Lung microvascular endothelial cell (primary cell): ENCODE results near the gene WNT5B. TPM values are rescaled to one million over a fixed set of nuclear protein-coding genes. Genes with fewer than 3 reads are reported as not detected.

Source experiments
- DNase-seq, 2 donors: peaks; one replicate each; pipeline versions ENCODE4 v3.0.0 to v3.0.0-alpha.2; 2010; ENCODE audit warnings: low read depth in 2 of 2
- total RNA-seq: library from RNA; depleted of rRNA; stranded (reverse); fragments of >200 nt; gene quantifications from 2 replicates; pipeline ENCODE4 v1.2.1, GENCODE V29; 2014

WNT5B gene
- total RNA-seq, 1 donor from 2014 or later: 0.20 TPM

DNA sequence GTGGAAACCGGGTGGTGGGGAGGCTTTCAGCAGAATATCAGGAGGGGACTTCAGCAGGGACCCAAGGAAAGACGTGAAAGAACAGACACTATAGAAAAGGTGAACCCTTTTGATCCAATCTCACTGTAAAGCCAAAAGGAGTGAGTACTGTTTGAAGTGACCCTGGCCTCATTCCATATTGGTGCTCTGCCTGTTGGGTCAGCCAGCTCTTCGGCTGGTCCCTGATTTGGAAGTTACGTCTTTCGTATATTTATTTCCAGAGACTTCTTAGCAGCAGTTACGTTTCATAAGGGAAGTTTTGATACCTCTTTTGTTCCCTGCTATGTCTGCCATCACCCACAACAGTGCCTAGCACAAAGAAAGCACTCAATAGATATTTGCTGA lies 21.9 kb downstream of the WNT5B start:
- DNase-seq: no peak

- DNase-seq: no peak
These were observed 22.9 kb downstream of the WNT5B start for GRCh38 chr12:1651946-1652345.

DNA sequence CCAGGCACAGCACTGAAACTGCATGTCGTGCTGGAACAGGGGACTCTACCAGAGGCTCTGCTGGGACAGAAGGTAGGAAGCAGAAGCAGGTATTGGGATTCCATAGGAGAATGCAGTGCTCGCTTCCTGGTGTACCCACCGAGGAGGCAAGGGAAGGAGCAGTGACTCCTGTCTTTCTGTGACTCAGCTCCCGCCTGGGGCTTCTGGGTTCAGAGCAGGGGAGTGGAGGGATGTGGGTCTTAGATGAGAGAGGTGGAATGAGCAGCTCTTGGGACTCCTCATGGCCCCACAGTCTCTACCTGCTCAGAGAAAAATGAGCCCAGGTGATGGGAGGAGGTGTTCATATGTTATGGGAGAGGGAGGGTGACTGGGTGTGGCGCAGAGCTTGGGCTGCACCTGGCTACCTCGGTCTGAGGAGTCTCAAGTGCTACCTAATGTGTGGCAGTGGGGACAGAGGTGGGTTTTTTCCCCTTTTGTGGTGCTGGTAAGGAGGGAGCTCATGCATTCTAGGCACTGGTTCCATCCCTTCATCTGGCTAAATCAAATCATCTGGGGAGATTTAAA lies 26.3 kb downstream of the WNT5B start:
- no peak for DNase-seq

GRCh38 chr12:1656902-1657301 lies 27.9 kb downstream of the WNT5B start:
- DNase-seq: no peak

GRCh38 chr12:1657688-1658087 lies 28.7 kb downstream of the WNT5B start:
- DNase-seq: no peak

- peak in 1 of 2 donors; percentile 43 for DNase-seq
These were observed 31.5 kb downstream of the WNT5B start for GRCh38 chr12:1660304-1661187.

- DNase-seq: peak; percentile 92 to 93
These were observed 32.7 kb downstream of the WNT5B start for GRCh38 chr12:1661553-1662335.

- peak in 1 of 2 donors; percentile 52 for DNase-seq
These were observed 33.9 kb downstream of the WNT5B start for GRCh38 chr12:1662761-1663439.

- DNase-seq: no peak
These were observed 34.6 kb downstream of the WNT5B start for GRCh38 chr12:1663440-1664132.

- DNase-seq: no peak
These were observed 36.3 kb downstream of the WNT5B start for GRCh38 chr12:1665366-1665765.

DNA sequence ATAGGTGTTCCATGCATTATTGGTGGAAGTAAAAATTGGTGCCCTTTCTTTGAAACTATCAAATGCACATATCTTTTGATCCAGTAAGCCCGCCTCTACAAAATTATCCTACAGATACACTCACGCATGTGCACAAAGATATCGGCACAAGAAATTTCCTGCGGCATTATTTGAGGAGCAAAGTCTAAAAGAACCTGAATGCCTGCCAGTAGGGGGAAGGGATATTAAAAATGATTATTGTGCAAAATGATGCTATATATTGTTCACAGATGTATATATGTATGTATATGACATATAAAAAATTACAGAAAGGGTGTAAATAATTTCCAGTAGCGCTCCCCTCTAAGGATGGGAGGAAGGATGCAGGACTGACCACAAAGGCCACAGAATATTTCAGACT lies 37.2 kb downstream of the WNT5B start:
- no peak for DNase-seq

DNA sequence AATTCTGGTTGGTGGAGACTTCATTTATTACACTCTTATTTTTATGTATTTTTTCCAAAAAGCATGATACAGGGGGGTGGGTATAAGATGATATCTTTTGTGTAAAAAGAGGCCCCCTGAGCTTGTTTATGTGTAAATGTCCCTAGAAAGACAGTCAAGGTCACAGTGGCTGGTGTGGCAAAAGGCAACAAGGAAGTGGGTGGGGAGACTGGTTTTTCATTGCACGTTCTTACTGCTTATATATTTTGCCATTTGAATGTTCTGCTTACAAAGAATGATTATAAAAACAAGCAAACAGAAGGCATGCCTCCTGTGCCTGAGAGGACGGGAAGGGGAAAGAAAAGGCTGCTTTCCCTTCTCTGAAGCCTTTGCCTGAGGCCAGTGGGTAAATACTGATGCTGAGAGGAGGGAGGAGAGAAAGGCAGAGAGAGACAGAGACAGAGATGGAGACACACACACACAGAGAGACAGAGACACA lies 37.7 kb downstream of the WNT5B start:
- DNase-seq: no peak

DNA sequence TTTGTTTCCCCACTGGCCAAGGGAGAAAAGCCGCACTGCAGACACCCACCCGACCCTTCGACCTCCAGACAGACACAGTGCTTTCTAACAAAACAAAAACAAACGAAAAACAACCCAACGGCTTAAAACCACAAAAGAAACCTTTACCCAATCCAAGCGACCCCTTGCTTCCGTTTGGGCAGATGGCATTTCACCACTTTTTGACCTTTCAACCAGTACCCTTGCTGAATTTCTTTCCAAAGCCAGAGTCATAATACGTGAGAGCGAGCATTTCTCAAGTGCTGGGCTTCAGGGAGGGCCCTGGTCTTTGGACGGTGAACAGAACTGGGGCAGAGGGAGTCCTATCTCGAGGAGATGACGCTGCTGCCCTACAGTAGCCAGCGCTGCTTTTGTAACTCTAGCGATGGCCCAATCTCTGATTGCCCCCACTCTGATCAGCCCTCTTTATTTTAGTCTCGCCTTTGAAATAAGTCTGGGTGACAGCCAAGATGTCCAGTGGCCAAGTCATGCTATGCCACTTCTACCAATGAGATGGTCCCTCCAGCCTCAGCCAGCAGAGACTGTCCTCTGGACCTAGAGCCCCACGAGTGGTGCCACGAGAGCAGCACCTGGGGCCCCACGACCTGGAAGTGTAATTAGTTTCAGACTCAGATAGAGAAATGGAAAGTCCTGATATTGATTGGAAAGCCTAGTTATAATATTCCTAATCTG lies 40.0 kb downstream of the WNT5B start:
- DNase-seq: peak in 1 of 2 donors; percentile 58

GRCh38 chr12:1670358-1671268 lies 41.6 kb downstream of the WNT5B start:
- DNase-seq: no peak

DNA sequence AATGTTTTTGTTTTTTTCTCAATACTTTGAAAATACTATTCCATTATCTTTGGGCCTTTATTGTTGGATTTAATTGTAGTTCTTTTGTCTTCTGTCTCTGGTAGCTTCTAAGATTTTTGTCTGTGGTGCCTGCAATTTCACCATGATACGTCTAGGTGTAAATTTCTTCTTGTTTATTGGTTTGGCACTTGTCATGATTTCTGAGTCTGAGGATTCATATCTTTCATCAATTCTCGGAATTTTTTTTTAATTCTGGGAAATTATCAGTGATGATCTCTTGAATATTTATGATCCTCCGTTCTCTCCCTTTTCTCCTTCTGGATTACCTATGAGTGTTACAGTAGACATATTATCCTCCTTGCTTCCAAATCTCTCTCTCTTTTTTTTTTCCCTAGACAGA lies 47.0 kb downstream of the WNT5B start:
- DNase-seq: no peak

GRCh38 chr12:1680804-1681492 lies 51.9 kb downstream of the WNT5B start:
- DNase-seq: peak; percentile 86 to 94

DNA sequence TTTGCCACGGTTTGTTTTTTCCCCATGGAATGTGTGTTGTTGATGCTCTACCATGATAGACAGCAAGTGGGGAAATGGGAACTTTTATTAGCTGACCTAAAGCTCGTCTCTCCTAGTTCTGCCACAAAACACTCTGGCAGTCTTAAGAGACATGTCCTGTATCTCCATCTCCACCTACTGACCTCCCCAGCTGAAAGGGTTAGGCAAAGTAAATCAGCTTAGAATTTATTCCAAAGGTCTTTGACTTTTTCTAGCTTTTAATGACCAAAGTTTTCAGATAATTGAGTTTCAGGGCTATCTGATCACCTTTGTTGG lies 52.4 kb downstream of the WNT5B start:
- DNase-seq: no peak

DNA sequence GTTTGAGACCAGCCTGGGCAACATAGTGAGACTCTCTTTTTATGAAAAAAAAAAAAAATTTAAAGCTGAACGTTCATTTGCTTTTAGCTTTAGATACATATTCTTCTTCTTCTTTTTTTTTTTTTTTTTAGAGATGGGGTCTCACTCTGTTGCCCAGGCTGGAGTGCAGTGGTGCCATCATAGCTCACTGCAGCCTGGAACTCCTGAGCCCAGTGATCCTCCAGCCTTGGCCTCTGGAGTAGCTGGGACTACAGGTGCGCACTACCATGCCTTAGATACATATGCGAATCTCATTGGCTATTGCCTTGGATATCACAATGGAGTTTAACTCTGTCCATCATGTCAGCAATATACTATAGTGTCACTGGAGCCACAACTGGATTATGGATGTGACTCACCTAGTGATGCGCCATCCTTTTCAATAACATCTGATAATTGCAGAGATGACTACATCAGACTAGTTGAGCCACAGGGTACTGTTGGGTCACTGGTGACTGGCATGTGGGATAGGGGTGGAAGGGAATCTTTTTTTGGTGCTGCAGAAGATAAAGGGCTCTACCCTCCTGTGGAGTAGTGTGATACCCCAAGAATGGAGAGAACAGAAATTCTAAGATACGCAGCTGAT lies 59.2 kb downstream of the WNT5B start:
- DNase-seq: no peak
